SHP77 (cell line): ENCODE measurements around the gene KRABD2.
"Not testable (repeated sequence)": the region's sequence is repeated elsewhere in the genome, so short reads cannot be mapped to it uniquely, and the experiment has no call there.

Experiments
- DNase-seq, 2 experiments: peaks; one replicate each; lab custom pipeline; 2025; lab: John Stamatoyannopoulos, UW

Gene KRABD2

DNA sequence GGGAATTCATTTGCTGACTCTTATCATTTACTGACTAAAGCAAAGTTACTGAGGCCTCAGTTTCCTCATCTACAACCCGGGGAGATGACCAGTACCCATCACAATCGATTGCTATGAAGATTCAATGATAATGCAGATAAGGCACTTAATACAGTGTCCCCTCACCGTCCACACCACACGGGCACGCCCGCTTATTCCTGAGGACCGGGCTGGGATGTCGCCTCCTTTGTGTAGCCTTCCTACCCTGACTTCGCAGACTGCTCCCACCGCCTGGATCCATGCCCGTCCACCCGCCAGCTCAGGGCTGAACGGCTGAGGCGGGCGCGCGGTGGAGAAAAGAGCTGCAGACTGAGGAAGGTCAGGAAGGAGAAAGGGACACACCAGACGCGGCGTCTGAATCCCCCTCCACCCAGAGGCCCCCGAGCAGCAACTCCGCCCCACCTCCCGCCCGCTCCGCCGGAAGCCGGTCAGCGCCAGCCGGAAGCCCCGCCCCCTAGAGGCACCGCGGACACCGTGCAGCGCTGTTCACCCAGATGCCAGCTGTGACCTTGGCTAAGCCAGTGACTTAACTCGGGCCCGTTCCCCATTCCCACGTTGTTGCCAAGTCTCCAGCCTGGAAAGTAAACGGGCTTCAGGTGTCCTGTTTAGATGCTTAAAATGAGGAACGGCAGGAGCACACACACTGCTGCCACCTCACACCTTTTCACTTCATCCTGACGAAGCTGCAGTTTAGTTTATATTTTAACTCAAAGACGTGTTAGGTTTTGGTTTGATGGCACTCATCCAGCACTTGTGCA, at the start of gene KRABD2:
Gene KRABD2 (minus strand): TSS at position 434 of the 797 bp plus-strand sequence.
- peak; percentile 95 to 98 for DNase-seq

DNA sequence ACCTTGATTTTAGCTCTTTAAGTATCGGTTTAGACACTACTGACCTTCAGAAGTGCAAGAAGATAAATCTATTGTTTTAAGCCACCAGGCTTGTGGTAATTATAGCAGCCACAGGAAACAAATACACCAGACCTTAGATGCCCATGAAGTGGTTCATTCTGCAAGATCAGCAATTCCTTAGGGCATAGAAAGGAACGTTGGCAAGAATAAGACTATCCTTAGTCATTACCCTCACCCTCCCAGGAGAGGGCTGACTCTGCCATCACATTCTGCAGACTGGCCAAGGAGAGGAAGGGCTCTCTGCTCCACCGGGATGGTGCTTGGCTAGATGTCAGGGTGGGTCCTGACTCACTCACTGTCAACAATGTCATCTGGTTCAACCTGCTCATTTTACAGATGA, 45.1 kb upstream of the KRABD2 start:
- DNase-seq: no peak

DNA sequence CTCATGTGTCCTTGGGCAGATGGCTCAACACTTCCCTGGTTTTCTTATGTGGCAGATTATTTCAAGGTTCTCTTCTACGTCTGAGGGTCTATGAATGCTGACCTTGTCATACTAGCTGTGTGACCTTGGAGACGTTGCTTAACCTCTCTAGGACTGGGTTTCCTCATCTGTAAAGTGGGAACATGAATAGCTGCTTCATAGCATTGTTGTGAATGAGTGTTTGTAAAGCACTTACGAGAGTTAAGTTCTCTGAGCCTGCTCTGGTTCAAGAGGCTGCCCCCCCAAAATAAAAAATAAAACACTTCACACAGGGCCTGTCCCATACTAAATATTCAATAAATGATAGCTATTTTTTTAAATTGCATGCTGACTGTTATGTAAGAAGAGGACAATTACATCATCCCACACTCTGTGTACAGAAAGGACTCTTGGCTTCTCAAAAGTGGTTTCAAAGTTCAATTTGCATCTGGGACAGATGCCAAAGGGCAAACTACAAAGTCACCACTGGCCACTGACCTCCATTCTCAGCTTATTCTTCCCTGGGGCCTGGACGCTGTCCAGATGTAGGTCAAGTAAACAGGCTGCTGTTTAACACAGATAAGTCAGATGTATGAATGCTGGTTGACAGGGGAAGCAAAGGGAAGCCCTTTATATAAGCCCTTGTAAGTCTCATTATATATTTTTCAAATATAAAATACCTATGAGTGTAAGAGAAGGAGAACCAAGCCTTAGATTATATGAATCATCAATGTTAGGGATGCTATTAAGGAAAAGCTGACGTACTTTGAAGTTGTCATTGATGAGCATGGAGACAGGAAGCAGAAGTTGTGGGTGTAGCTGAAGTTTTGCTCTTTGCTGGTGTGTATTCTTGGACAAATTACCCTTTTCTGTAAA, 43.8 kb upstream of the KRABD2 start:
- peak; percentile 33 to 38 for DNase-seq

GRCh38 chr17:8419305-8419704, 42.8 kb upstream of the KRABD2 start:
- DNase-seq: no peak

DNA sequence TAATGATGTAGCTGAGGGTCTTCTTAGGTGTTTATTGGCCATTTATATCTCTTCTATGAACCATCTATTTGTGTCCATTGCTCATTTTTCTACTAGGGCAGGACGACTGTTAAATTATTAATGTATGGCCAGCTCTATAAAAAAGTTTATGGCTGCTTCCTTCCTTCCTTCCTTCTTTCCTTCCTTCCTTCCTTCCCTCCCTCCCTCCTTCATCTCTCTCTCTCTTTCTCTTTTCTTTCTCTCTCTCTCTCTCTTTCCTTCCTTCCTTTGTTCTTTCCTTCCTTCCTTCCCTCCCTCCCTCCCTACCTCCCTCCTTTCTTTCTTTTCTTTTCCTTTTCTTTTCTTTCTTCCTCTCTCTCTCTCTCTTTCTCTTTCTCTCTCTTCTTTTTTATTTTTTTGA, 42.0 kb upstream of the KRABD2 start:
- no peak for DNase-seq

DNA sequence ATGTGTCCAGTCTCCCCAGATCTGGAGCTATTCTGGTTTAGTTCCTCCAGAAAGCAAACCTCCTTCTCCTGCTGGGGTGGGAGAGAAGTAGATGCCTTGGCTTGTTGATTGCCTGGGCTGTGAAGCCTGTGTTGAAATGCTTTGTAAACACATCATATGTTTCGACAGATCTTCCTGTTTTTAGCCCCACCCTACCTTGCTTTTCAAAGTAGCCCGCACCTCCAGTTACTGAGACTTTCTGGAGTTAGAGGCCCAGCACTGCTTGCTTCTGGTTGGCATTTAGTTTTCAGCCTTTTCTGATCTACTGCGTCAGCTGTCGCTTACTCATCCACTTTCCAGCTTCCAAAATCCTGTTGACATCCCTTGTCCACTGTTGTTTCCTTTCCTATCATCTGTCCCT, 41.3 kb upstream of the KRABD2 start:
- DNase-seq: no peak

DNA sequence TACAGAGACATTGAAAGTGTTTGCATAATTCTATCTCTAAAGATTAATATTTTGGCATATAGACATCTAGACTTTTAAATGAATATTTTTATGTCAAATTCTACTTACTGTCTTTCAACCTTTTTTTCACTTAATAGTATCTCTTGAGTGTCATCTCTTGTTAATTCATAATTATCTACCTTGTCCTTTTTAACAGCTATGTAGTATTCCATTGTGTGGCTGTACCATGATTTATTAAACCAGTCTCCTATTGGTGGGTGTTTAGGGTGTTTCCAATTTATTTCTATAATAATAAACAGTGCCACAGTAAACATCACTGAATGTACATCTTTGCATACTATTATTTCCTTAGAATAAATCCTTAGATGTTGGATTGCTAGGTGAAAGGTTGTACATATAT, 37.4 kb upstream of the KRABD2 start:
- no peak for DNase-seq

- no peak for DNase-seq
Measured at GRCh38 chr17:8413328-8413727, 36.8 kb upstream of the KRABD2 start.

DNA sequence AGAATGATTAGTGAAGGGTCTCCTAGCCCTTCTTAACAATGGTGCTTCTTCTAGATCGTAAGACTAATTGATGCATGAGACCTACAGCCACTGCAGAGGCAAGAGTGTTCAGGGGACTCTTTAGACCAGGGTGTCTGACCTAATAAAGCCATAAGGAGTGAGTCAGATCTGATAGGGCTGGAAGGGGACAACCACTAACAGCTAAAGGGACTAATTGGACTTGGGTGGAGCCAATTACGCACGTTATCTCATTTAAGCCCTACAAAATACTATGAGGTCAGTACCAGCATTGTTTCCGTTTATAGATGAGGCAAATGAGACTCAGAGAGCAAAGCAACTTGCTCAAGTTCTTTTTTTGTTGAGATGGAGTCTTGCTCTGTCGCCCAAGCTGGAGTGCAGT, 35.6 kb upstream of the KRABD2 start:
- no peak for DNase-seq

DNA sequence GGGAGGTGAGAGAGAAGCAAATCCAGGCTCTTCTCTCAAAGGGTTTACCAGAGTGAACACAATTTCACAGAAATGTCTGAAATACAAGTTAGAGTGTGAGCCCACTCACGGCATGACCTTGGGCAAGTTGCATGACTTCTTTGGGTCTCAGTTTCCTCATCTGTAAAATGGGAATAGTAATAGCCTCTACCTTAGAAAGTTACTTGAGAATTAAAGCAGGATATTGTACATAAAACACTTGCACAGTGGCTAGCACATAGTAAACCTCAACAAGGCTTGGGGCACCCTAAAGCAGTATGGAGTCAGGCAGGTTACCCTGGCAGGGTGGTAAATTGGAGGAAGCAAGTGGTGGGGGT, 34.4 kb upstream of the KRABD2 start:
- DNase-seq: no peak

- DNase-seq: peak; percentile 86 to 93
Measured at GRCh38 chr17:8409966-8410882, 33.7 kb upstream of the KRABD2 start.

- DNase-seq: peak; percentile 55 to 77
Measured at GRCh38 chr17:8408371-8408770, 31.9 kb upstream of the KRABD2 start.

DNA sequence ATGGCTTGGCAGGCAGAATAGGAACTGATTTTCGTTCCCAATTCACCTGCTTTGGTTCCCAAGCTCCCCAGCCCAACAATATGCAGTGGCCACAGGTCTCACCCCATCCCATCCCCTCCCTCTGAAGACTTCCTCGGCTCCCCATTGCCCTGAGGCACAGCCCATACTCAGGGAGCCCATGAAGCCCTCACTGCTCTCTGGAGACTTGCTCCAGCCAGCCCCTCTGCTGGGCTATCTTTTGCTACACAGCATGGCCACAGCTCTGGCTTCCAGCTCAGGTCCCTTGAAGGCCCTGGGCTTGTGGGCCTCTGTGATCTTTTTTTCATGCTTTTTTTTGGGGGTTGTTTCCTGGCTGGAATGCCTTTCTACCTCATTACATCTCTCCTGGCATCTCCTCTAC, 29.7 kb upstream of the KRABD2 start:
- no peak for DNase-seq

- peak; percentile 15 to 33 for DNase-seq
Measured at GRCh38 chr17:8405499-8406016, 29.1 kb upstream of the KRABD2 start.

DNA sequence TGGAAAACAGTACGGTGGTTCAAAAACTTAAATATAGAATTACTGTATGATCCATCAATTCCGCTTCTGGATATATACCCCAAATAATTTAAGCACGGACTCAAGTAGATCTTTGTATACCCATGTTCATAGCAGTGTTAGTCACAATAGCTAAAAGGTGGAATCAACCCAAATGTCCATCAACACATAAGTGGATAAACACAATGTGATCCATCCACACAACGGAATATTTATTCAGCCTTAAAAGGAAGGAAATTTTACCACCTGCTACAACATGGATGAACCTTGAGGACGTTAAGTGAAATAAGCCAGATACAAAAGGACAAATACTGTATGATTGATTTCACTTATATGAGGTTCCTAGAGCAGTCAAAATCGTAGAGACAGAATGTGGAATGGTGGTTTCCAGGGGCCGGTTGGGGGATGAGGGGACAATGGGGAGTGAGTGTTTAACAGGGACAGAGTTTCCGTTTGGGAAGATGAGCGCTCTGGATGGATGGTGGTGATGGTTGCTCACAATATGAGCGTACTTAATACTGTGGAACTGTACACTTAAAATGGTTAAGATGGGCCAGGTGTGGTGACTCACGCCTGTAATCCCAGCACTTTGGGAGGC, 26.5 kb upstream of the KRABD2 start:
- DNase-seq: no peak

DNA sequence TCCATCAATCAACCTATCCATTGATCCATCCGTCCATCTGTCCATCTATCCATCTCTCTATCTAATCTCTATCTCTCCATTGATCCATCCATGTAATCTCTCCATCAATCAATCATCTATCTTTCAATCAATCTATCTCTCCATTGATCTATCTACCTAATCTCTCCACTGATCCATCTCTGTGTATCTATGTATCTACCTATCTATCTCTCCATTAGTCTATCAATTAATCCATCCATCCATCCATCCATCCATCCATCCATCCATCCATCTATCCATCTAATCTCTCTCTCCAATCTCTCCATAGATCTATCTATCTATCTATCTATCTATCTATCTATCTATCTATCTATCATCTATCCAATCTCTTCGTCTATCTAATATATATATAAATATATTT, 24.6 kb upstream of the KRABD2 start:
- no peak for DNase-seq

DNA sequence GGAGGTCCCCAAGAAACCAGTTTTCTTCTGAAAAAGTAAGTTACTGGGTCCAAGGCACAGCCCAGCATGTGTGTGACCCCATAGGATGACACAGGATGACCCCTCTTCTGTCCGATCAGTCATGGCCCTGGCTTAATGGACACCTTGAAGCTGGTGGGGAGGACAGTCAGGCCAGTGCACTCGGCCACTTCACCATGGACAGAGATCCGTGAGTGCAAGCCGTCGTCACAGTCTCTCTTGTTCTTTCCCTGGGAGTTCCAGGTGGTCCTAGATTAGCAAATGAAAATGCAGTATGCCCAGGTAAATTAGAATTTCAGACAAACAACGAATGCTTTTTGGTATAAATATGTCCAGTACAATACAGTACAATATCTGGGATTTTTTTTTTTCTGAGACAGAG, 22.5 kb upstream of the KRABD2 start:
- DNase-seq: no peak

DNA sequence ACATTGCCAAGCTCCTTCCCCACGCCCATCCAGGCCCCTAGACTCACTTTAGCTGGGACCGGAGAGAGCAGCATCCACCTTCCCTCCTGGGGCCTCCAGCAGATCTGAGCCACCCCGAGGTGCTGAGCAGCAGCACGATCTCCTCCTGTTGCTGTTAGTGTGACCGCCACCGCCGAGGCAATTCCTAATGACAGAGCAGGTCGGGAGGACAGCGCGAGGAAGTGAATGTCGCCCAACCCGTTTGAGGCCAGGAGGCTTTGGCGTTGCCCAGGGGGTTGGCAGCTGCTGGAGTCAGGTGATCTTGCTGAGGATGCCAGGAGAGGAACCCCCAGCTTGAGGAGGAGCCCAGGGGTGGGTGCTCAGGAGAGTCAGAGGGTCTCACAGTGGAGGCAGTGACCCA, 21.1 kb upstream of the KRABD2 start, which contains the start of gene RNF222:
Gene RNF222 (minus strand): TSS at position 192 of the 400 bp plus-strand sequence. CDS start 4,366 bp downstream, outside the sequence.
- DNase-seq: no peak

DNA sequence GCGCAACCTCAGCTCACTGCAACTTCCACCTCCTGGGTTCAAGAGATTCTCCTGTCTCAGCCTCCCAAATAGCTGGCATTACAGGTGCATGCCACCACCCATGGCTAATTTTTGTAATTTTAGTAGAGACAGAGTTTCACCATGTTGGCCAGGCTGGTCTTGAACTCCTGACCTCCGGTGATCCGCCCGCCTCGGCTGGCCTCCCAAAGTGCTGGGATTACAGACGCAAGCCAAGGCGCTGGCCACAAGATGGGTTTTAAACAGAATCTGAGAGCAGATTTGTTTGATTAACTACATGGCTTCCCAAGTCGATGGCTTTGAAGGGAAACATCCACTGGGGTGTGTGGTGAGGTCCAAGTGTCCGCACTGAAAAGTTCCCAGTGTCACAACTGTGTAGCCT, 18.0 kb upstream of the KRABD2 start:
- DNase-seq: not testable (repeated sequence)

- DNase-seq: no peak
Measured at GRCh38 chr17:8393470-8394231, 17.1 kb upstream of the KRABD2 start.
